RKO (cell line): ENCODE measurements around the gene TXNDC8.
"Not testable (repeated sequence)": the region's sequence is repeated elsewhere in the genome, so short reads cannot be mapped to it uniquely, and the experiment has no call there.

Experiments
- DNase-seq: peaks from one replicate; pipeline ENCODE4 v3.0.0-alpha.2; 2016; ENCODE audit warnings: low spot score

The TXNDC8 gene

GRCh38 chr9:110337727-110338126 is at the start of gene TXNDC8:
TXNDC8 (minus strand) TSS chr9:110337863.
- DNase-seq = no peak

- no peak for DNase-seq
Measured at GRCh38 chr9:110383491-110383890, 45.8 kb upstream of the TXNDC8 start.

- DNase-seq = no peak
Measured at GRCh38 chr9:110382731-110383130, 45.1 kb upstream of the TXNDC8 start.

- DNase-seq = no peak
Measured at GRCh38 chr9:110371411-110372007, 33.8 kb upstream of the TXNDC8 start.

GRCh38 chr9:110370315-110370714 is 32.7 kb upstream of the TXNDC8 start:
- DNase-seq = peak; percentile 28

- no peak for DNase-seq
Measured at GRCh38 chr9:110364451-110364850, 26.8 kb upstream of the TXNDC8 start.

- not testable (repeated sequence) for DNase-seq
Measured at GRCh38 chr9:110358992-110359391, 21.3 kb upstream of the TXNDC8 start.

GRCh38 chr9:110357505-110357904 is 19.8 kb upstream of the TXNDC8 start:
- DNase-seq = no peak

GRCh38 chr9:110356639-110357395 is 19.2 kb upstream of the TXNDC8 start:
- no peak for DNase-seq

- no peak for DNase-seq
Measured at GRCh38 chr9:110355911-110356310, 18.2 kb upstream of the TXNDC8 start.

- peak; percentile 25 for DNase-seq
Measured at GRCh38 chr9:110351009-110351467, 13.4 kb upstream of the TXNDC8 start.

GRCh38 chr9:110346325-110346724 is 8.7 kb upstream of the TXNDC8 start:
- no peak for DNase-seq

- no peak for DNase-seq
Measured at GRCh38 chr9:110344821-110345220, 7.2 kb upstream of the TXNDC8 start.

GRCh38 chr9:110343551-110343950 is 5.9 kb upstream of the TXNDC8 start:
- DNase-seq = no peak

GRCh38 chr9:110340306-110340705 is 2.6 kb upstream of the TXNDC8 start:
- DNase-seq = peak; percentile 34

GRCh38 chr9:110338143-110338542 is 480 bp upstream of the TXNDC8 start:
- no peak for DNase-seq

GRCh38 chr9:110336363-110336762 is 1.3 kb downstream of the TXNDC8 start:
- DNase-seq = no peak

- DNase-seq = no peak
Measured at GRCh38 chr9:110334871-110335270, 2.8 kb downstream of the TXNDC8 start.

GRCh38 chr9:110334183-110334582 is 3.5 kb downstream of the TXNDC8 start:
- DNase-seq = no peak

GRCh38 chr9:110332766-110333165 is 4.9 kb downstream of the TXNDC8 start:
- no peak for DNase-seq

- no peak for DNase-seq
Measured at GRCh38 chr9:110330484-110331105, 7.1 kb downstream of the TXNDC8 start.

- no peak for DNase-seq
Measured at GRCh38 chr9:110329639-110330230, 7.9 kb downstream of the TXNDC8 start.

- no peak for DNase-seq
Measured at GRCh38 chr9:110328763-110329162, 8.9 kb downstream of the TXNDC8 start.
